Thymus (tissue), 11 donors: ENCODE results near the gene ARHGAP24. TPM values are rescaled to one million over a fixed set of nuclear protein-coding genes. Genes with fewer than 3 reads are reported as not detected.
"Not testable (repeated sequence)": the region's sequence is repeated elsewhere in the genome, so short reads cannot be mapped to it uniquely, and the experiment has no call there.

Experiments
- DNase-seq, 9 donors: peaks; one replicate each; pipeline ENCODE4 v3.0.0-alpha.2; 2013; ENCODE audit warnings: low spot score in 9 of 9, low read depth in 6 of 9, missing footprints in 1 of 9
- H3K27ac ChIP-seq, 2 donors: one replicate each; pipeline ENCODE4 v1.5.1; 2013; ENCODE audit warnings: control low read depth in 1 of 2, low read depth in 1 of 2, low read length in 1 of 2, mild to moderate bottlenecking in 1 of 2, moderate library complexity in 1 of 2
- H3K27me3 ChIP-seq, 2 donors: one replicate each; pipeline ENCODE4 v1.5.1; 2013; ENCODE audit warnings: low read length in 1 of 2; ENCODE audit not compliant: control insufficient read depth in 2 of 2, insufficient read depth in 1 of 2
- H3K36me3 ChIP-seq, 2 donors: one replicate each; pipeline ENCODE4 v1.5.1; 2013; ENCODE audit warnings: low read length in 1 of 2, mild to moderate bottlenecking in 1 of 2, moderate library complexity in 1 of 2; ENCODE audit not compliant: control insufficient read depth in 2 of 2, insufficient read depth in 2 of 2
- H3K4me1 ChIP-seq, 2 donors: one replicate each; pipeline ENCODE4 v1.5.1; 2013; ENCODE audit warnings: low read length in 2 of 2; ENCODE audit not compliant: control insufficient read depth in 2 of 2, insufficient read depth in 2 of 2
- H3K4me3 ChIP-seq, 2 donors: one replicate each; pipeline ENCODE4 v1.5.1; 2013; ENCODE audit warnings: low read length in 2 of 2, control low read depth in 1 of 2, mild to moderate bottlenecking in 1 of 2
- H3K9me3 ChIP-seq, 2 donors: one replicate each; pipeline ENCODE4 v1.5.1; 2013; ENCODE audit warnings: low read length in 1 of 2, mild to moderate bottlenecking in 1 of 2; ENCODE audit not compliant: control insufficient read depth in 2 of 2, insufficient read depth in 1 of 2
- WGBS: extraction: QIAGEN DNeasy Blood & Tissue Kit; methylation state at CpG from one replicate; pipeline ENCODE4 v1.1.7; 2013; 5-methylcytosine and 5-hydroxymethylcytosine counted together
- polyA plus RNA-seq: library from polyadenylated mRNA; stranded (reverse); fragments of 200-250 nt; gene quantifications from one replicate; pipeline ENCODE4 v1.2.3, GENCODE V29; 2013
- total RNA-seq: library from RNA; stranded (reverse); fragments of 120-200 nt; gene quantifications from one replicate; pipeline ENCODE4 v1.2.4, GENCODE V29; 2013
- donor health status: healthy.

Gene ARHGAP24
- total and polyA plus RNA-seq, 2 donors = 10.0 to 18.2 TPM

DNA sequence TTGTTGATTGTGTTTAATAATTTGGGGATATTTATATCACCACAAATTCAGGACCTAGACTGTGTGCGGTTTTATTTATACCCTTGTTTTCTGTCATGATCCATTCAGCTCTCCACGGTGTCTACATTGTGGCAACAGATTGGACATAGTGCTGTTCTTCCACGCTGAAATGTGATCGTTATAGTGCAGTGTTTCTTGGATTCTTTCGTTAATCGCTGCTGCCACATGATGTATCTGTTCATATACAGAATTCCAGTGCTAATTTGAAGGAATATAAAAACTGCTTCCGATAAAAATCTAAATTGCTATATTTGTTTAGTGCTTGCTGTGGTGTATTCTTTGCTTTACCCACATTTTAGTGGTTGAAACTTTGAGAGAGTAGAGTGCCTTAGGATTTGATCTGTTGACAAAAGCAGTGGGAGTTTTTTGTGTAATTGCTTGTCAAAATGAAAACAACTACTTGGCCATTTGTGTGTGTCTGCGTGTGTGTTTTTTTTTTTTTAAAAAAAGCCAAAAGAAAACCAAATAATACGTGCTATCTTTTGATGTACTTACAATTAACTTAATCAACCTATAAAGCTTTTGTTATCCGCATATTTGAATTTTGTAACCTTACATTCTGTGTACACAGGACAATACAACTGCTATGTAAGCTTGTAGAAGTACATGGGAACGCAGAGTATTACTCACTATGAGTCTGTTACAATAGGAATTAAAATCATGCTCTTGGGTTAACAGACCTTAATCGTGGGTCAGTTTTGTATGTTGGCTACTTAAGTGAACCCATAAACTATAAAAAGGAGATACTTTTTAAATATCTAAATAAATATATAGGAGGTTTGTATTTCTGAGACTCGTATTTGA lies 353.3 kb downstream of the ARHGAP24 start:
- Histone ChIP-seq H3K27ac (no peak overlapping the region), H3K36me3 (no peaks in the 10 kb centered on the region), H3K27me3 (no peaks in the 10 kb centered on the region), H3K4me3 (no peak overlapping the region), H3K9me3 (no peaks in the 10 kb centered on the region), H3K4me1 (peaks cover 3 to 4% of the 10 kb centered on the region in 2 donors)
- DNase-seq = no peak
- 93% methylated on average over 13 of the region's 13 CpGs for WGBS

DNA sequence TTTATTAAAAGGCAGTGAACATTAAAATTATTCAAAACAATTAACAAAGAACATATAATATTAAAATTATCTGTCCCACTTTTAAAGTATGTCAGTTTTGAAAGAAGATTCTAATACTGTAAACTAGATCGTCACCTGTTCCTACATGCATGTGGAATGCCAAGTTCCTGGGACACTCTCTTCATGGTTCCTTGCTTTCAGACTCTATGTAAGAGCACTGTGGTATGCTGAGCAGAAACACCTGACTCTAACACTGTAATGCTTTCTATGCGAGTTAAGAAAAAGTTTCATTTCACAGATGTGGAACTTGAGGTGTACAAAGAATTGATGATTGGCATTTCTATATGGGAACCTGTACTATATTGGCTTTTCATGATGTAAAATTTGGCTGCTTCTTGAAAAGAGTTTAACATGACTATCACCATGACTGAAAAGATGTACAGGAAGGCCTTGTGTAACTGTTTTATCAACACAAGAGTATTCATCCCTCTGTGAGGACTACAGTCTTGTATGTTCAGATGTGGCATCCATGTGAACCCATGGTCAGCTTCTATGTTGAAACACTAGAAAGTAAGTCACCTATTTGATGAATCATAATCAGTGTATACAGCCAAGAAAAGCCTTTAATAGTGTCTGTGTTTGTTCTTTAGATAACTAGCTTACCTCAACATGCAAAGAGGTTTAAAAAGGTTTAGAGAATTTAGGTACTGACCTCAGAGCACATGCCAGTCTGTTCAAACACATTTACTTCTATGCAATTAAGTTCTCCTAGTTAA lies 354.5 kb downstream of the ARHGAP24 start:
- H3K4me1 ChIP-seq = peaks cover 3 to 4% of the 10 kb centered on the region in 2 donors
- no peak overlapping the region for H3K27ac ChIP-seq
- H3K36me3 ChIP-seq = no peaks in the 10 kb centered on the region
- H3K9me3 ChIP-seq = no peaks in the 10 kb centered on the region
- H3K27me3 ChIP-seq = no peaks in the 10 kb centered on the region
- no peak for DNase-seq
- H3K4me3 ChIP-seq = no peak overlapping the region
- 95% methylated on average over 2 of the region's 2 CpGs for WGBS

DNA sequence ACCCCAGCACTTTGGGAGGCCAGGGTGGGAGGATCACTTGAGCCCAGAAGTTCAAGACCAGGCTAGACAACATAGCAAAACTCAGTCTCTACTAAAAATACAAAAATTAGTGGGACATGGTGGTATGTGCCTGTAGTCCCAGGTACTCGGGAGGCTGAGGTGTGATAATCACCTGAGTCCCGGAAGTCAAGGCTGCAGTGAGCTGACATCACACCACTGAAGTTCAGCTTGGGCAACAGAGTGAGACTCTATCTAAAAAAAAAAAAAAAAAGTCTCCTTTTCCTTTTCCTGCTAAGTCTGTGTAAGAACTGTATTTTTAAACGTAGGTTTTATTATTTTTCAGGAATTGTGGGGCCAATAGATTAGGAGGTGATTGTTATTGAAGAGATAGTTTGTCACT lies 356.7 kb downstream of the ARHGAP24 start:
- Histone ChIP-seq H3K4me1 (no peaks in the 10 kb centered on the region), H3K27me3 (no peaks in the 10 kb centered on the region), H3K9me3 (no peaks in the 10 kb centered on the region), H3K4me3 (no peak overlapping the region), H3K36me3 (no peaks in the 10 kb centered on the region), H3K27ac (no peak overlapping the region)
- WGBS = 100% methylated on average over 3 of the region's 3 CpGs
- DNase-seq = no peak

DNA sequence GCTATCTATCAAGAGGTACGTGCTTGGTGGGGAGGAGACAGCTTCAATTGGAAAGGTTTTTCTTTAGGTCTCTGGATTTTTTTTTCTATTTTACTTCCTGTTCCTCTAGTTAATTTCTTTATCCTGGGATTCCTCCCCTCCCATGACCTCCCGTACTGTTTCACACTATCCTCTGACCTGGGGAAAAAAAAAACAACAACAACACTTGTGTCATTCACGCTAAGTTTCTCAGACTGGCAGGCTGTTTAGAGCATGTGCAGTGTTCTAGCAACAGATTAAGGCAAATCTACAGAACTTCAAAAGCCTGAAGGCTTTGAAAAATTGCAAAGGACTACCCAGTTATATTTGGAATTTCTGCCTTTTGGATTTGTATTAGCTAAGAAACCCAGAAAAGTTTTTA lies 358.4 kb downstream of the ARHGAP24 start:
- no peak for DNase-seq
- no peaks in the 10 kb centered on the region for H3K9me3 ChIP-seq
- H3K36me3 ChIP-seq = no peaks in the 10 kb centered on the region
- H3K27me3 ChIP-seq = no peaks in the 10 kb centered on the region
- WGBS = 63% methylated on average over 3 of the region's 3 CpGs
- H3K27ac ChIP-seq = no peak overlapping the region
- no peak overlapping the region for H3K4me3 ChIP-seq
- H3K4me1 ChIP-seq = no peaks in the 10 kb centered on the region

DNA sequence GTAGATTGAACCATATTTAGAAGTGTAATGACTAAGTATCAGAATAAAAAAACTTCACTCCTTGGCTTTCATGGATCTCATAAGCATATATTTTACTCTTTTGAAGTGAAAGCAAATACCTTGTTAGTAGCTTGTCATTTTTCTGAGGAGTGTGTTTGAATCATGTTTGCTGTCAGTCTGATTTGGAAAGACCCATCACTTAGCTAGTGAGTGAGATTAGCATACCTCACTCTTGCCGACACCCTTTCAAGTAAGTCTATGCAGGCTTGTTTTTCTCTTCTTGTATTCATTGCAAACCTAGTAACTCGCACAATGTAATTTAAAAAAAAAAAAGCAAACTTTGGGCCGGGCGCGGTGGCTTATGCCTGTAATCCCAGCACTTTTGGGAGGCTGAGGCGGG lies 360.0 kb downstream of the ARHGAP24 start:
- WGBS = 98% methylated on average over 6 of the region's 6 CpGs
- Histone ChIP-seq H3K4me1 (no peaks in the 10 kb centered on the region), H3K27me3 (no peaks in the 10 kb centered on the region), H3K27ac (no peak overlapping the region), H3K9me3 (no peaks in the 10 kb centered on the region), H3K4me3 (no peak overlapping the region), H3K36me3 (no peaks in the 10 kb centered on the region)
- DNase-seq = no peak

DNA sequence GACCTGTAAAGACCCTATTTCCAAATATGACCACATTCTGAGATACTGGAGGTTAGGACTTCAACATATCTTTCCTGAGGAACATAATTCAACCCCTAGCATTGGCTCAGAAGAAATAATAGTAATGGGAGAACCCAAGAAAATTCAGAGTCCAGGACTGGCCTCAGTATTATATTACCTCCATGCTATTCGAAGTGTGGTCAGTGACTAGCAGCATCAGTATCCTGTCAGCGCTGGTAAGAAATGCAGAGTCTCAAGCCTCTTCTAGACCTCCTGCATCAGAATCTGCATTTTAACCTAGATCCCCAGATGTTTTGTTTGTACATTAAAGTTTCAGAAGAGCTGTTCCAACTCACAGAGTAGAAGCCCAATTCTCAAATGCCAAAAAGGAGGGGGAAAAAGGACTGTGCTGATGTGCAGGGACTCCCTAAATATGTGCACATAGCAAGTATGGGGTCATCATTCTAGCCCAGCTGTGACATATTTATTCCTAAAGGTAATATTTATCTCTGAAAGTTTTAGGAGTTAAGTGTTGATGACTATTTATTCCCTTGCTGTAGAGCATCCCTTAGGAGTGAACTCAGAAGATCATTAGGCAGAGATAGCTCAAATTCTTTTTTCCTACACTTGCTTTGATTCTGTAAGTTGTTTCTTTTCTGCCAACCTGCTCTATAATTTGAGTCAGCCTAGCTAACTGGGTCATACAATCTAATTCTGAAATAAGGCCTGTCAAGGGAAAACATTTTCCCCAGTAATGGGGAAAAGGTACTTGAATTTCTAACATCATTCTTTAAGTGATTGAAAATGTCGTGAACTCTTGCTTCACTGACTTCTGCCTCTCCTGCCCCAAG lies 361.9 kb downstream of the ARHGAP24 start:
- H3K4me3 ChIP-seq = no peak overlapping the region
- WGBS = 97% methylated on average over 3 of the region's 3 CpGs
- H3K27ac ChIP-seq = no peak overlapping the region
- no peaks in the 10 kb centered on the region for H3K27me3 ChIP-seq
- DNase-seq = no peak
- no peaks in the 10 kb centered on the region for H3K36me3 ChIP-seq
- H3K4me1 ChIP-seq = no peaks in the 10 kb centered on the region
- no peaks in the 10 kb centered on the region for H3K9me3 ChIP-seq

DNA sequence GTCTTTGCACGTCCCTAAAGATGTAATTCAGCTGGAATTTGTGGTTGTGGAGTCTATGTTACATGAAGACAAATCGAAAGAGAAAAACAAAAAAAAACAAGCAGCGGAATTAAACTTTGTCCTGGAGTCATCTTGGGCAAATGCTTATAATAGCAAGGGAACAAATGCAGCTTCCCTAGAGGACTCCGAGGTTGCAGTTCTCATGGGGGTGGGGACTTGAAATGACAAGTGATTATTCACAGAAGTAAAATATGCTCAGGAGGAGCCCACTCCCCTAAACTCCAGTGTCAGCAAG lies 362.4 kb downstream of the ARHGAP24 start:
- peaks cover 0 to 4% of the 10 kb centered on the region in 2 donors for H3K4me1 ChIP-seq
- H3K27me3 ChIP-seq = no peaks in the 10 kb centered on the region
- 96% methylated on average over 4 of the region's 4 CpGs for WGBS
- no peak overlapping the region for H3K4me3 ChIP-seq
- no peaks in the 10 kb centered on the region for H3K9me3 ChIP-seq
- no peak overlapping the region for H3K27ac ChIP-seq
- no peak for DNase-seq
- no peaks in the 10 kb centered on the region for H3K36me3 ChIP-seq

DNA sequence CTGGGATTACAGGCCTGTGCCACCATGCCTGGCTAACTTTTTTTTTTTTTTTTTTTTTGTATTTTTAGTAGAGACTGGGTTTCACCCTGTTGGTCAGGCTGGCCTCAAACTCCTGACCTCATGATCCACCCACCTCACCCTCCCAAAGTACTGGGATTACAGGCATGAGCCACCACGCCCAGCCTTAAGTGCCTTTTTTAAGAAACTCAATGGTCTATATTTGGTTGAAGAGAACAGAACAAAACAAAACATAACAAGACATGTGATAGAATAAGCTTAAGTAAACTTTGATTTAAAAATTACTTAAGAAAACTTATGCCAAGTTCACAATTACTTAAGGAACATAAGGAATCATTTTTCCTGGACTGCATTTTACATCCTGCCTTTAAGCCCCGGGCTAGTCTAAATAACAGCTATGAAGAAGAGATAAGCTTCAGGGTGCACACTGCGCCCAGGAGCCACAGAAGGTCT lies 365.1 kb downstream of the ARHGAP24 start:
- not testable (repeated sequence) for H3K9me3 ChIP-seq, H3K36me3 ChIP-seq, DNase-seq, H3K27ac ChIP-seq, H3K4me1 ChIP-seq, H3K27me3 ChIP-seq, H3K4me3 ChIP-seq
- WGBS = 90% methylated on average over 3 of the region's 3 CpGs
